Liver (tissue), 3 donors: ENCODE measurements around the gene AP1S3.

Experiments
- ATF3 ChIP-seq: IDR thresholded peaks from 2 replicates; pipeline ENCODE4 v1.6.1; 2016; ENCODE audit warnings: antibody characterized with exemption
- CTCF ChIP-seq: fragments of 150-350 bp; IDR thresholded peaks from 2 replicates; pipeline ENCODE4 v1.5.1; 2017; ENCODE audit warnings: improper control_type of control experiment, low read depth, low read length; ENCODE audit not compliant: missing input control
- FOXA1 ChIP-seq: IDR thresholded peaks from 2 replicates; pipeline ENCODE4 v1.6.1; 2016; ENCODE audit warnings: antibody characterized with exemption
- JUND ChIP-seq, 2 donors: IDR thresholded peaks; 2 replicates each; pipeline ENCODE4 v1.6.1; 2016; ENCODE audit warnings: antibody characterized with exemption in 2 of 2
- MAX ChIP-seq: IDR thresholded peaks from 2 replicates; pipeline ENCODE4 v1.6.1; 2016; ENCODE audit warnings: antibody characterized with exemption
- RAD21 ChIP-seq, 2 donors: IDR thresholded peaks; 2 replicates each; pipeline ENCODE4 v1.6.1; 2016; ENCODE audit warnings: antibody characterized with exemption in 2 of 2, mild to moderate bottlenecking in 2 of 2
- REST ChIP-seq: IDR thresholded peaks from 2 replicates; pipeline ENCODE4 v1.6.1; 2016; ENCODE audit warnings: antibody characterized with exemption, mild to moderate bottlenecking
- SP1 ChIP-seq: IDR thresholded peaks from 2 replicates; pipeline ENCODE4 v1.6.1; 2018; ENCODE audit warnings: antibody characterized with exemption, mild to moderate bottlenecking
- TAF1 ChIP-seq: conservative IDR thresholded peaks from 2 replicates; pipeline ENCODE4 v1.6.1; 2016; ENCODE audit warnings: antibody characterized with exemption, mild to moderate bottlenecking
- donor health status: healthy.
- donor health status: healthy.

- no peak for TF ChIP-seq CTCF
- no peak for TF ChIP-seq TAF1
- TF ChIP-seq ATF3 = no peak
- no peak for TF ChIP-seq RAD21 (IDR thresholded peaks at IDR 0.05)
- no peak for TF ChIP-seq REST
- TF ChIP-seq JUND (IDR thresholded peaks at IDR 0.05) = no peak
- no peak for TF ChIP-seq MAX
- no peak for TF ChIP-seq SP1
- no peak for TF ChIP-seq FOXA1
Measured at GRCh38 chr2:223762853-223763252, 74.5 kb downstream of the AP1S3 start.
